ENCODE data around the gene PDE9A.

DNA sequence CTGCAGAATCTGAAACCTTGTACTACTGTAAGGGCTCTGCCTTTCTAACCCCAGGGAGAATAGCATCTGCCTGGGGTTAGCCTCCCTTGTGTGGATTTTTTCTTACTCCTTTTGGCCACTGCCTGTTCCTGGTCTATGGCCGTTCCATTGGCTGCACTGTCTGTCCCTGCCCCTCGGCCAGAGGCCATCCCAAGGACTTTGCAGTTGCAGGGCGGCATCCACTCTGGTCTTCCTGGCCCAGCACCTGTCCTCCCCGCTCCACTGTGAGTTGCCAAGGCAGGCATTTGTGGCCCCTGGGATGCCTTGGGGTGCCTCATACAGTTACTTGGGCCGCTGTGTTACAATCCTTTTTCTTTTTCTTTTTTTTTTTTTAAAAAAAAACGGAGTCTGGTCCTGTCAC lies 45.8 kb downstream of the PDE9A start:
- TF ChIP-seq POLR2AphosphoS5 (IDR thresholded peaks at IDR 0.05; ENCODE audit: low read depth, low read length) = no peak
- TF ChIP-seq, protein P1, sequence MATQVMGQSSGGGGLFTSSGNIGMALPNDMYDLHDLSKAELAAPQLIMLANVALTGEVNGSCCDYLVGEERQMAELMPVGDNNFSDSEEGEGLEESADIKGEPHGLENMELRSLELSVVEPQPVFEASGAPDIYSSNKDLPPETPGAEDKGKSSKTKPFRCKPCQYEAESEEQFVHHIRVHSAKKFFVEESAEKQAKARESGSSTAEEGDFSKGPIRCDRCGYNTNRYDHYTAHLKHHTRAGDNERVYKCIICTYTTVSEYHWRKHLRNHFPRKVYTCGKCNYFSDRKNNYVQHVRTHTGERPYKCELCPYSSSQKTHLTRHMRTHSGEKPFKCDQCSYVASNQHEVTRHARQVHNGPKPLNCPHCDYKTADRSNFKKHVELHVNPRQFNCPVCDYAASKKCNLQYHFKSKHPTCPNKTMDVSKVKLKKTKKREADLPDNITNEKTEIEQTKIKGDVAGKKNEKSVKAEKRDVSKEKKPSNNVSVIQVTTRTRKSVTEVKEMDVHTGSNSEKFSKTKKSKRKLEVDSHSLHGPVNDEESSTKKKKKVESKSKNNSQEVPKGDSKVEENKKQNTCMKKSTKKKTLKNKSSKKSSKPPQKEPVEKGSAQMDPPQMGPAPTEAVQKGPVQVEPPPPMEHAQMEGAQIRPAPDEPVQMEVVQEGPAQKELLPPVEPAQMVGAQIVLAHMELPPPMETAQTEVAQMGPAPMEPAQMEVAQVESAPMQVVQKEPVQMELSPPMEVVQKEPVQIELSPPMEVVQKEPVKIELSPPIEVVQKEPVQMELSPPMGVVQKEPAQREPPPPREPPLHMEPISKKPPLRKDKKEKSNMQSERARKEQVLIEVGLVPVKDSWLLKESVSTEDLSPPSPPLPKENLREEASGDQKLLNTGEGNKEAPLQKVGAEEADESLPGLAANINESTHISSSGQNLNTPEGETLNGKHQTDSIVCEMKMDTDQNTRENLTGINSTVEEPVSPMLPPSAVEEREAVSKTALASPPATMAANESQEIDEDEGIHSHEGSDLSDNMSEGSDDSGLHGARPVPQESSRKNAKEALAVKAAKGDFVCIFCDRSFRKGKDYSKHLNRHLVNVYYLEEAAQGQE (IDR thresholded peaks at IDR 0.05; ENCODE audit: insufficient read depth in 1 of 2, low read depth in 2 of 2, low read length in 2 of 2) = no peak
- no peak for TF ChIP-seq TAF1 (IDR thresholded peaks at IDR 0.05; ENCODE audit: borderline replicate concordance, insufficient read depth, low read length)
